Activated CD4-positive, alpha-beta T cell treated with anti-CD3 and anti-CD28 coated beads, Interleukin-2, amount 10 ng/mL, durations not matched to agents 24 days and 14 days (primary cell): ENCODE measurements around the gene WDR46. TPM values are rescaled to one million over a fixed set of nuclear protein-coding genes. Genes with fewer than 3 reads are reported as not detected.
"Not testable (repeated sequence)": the region's sequence is repeated elsewhere in the genome, so short reads cannot be mapped to it uniquely, and the experiment has no call there.

Experiments
- DNase-seq: peaks from one replicate; pipeline ENCODE4 v3.0.0; 2022
- H3K27ac Mint-ChIP-seq: one replicate; pipeline ENCODE4 v1.8.0; 2022; ENCODE audit warnings: mild to moderate bottlenecking, mixed read lengths
- H3K27me3 Mint-ChIP-seq: one replicate; pipeline ENCODE4 v1.8.0; 2022; ENCODE audit warnings: mixed read lengths
- H3K36me3 Mint-ChIP-seq: one replicate; pipeline ENCODE4 v1.8.0; 2022; ENCODE audit warnings: low read depth, mild to moderate bottlenecking, mixed read lengths
- H3K4me1 Mint-ChIP-seq: one replicate; pipeline ENCODE4 v1.8.0; 2021; ENCODE audit warnings: mixed read lengths
- H3K4me3 Mint-ChIP-seq: one replicate; pipeline ENCODE4 v1.8.0; 2022; ENCODE audit warnings: mild to moderate bottlenecking, moderate library complexity, mixed read lengths
- H3K9me3 Mint-ChIP-seq: one replicate; pipeline ENCODE4 v1.8.0; 2021; ENCODE audit warnings: mixed read lengths
- intact Hi-C: fragments of 100-400 bp; cut with micrococcal nuclease; formaldehyde crosslinking; loops from one replicate; pipeline ENCODE4 v1.15.1; 2023
- total RNA-seq: library from RNA; stranded (reverse); gene quantifications from 2 replicates; pipeline ENCODE4 v1.2.3, GENCODE V29; 2022

WDR46 gene
- total RNA-seq, 1 donor from 2014 or later = 120 TPM

GRCh38 chr6:33289784-33290315 lies 811 bp upstream of the WDR46 start:
- DNase-seq = no peak
- Mint-ChIP-seq H3K9me3 (no peaks in the 10 kb centered on the region), H3K27me3 (no peaks in the 10 kb centered on the region), H3K36me3 (peaks cover 61% of the 10 kb centered on the region), H3K4me1 (peaks cover 26% of the 10 kb centered on the region), H3K4me3 (peak overlapping the region; percentile 100), H3K27ac (peak overlapping the region; percentile 95)
- intact Hi-C loops = loop anchor here (1.0 to 10.0 kb wide), 7 partner anchors 9 to 1095 kb away; partner anchors contain the start of genes B3GALT4, GPSM3, PBX2 and RXRB

- intact Hi-C loops = no loop called here
- Mint-ChIP-seq H3K36me3 (peaks cover 63% of the 10 kb centered on the region), H3K27me3 (no peaks in the 10 kb centered on the region), H3K27ac (peak overlapping the region; percentile 95), H3K4me1 (peaks cover 28% of the 10 kb centered on the region), H3K9me3 (no peaks in the 10 kb centered on the region), H3K4me3 (peak overlapping the region; percentile 100)
- DNase-seq = no peak
Observed at GRCh38 chr6:33288141-33288920, 708 bp downstream of the WDR46 start.

GRCh38 chr6:33286946-33287914 lies 1.8 kb downstream of the WDR46 start:
- Mint-ChIP-seq H3K27me3 (no peaks in the 10 kb centered on the region), H3K9me3 (no peaks in the 10 kb centered on the region), H3K4me1 (peaks cover 28% of the 10 kb centered on the region), H3K27ac (no peak overlapping the region), H3K4me3 (peak overlapping the region; percentile 100), H3K36me3 (peaks cover 62% of the 10 kb centered on the region)
- intact Hi-C loops = no loop called here
- DNase-seq = no peak

GRCh38 chr6:33285214-33285613 lies 3.8 kb downstream of the WDR46 start:
- H3K9me3 Mint-ChIP-seq = not testable (repeated sequence)

GRCh38 chr6:33280539-33280938 lies 8.5 kb downstream of the WDR46 start:
- H3K4me3 Mint-ChIP-seq = no peak overlapping the region
- H3K27me3 Mint-ChIP-seq = no peaks in the 10 kb centered on the region
- intact Hi-C loops = no loop called here
- H3K27ac Mint-ChIP-seq = no peak overlapping the region
- no peaks in the 10 kb centered on the region for H3K9me3 Mint-ChIP-seq
- peaks cover 32% of the 10 kb centered on the region for H3K4me1 Mint-ChIP-seq
- DNase-seq = no peak
- H3K36me3 Mint-ChIP-seq = peaks cover 60% of the 10 kb centered on the region

More at GRCh38 chr6:33285214-33285613, 3.8 kb downstream of the WDR46 start:
- H3K27ac Mint-ChIP-seq, H3K4me3 Mint-ChIP-seq, intact Hi-C loops, DNase-seq, H3K27me3 Mint-ChIP-seq: not testable (repeated sequence)
- peaks cover 59% of the 10 kb centered on the region for H3K36me3 Mint-ChIP-seq
- H3K4me1 Mint-ChIP-seq = peaks cover 24% of the 10 kb centered on the region

- Mint-ChIP-seq H3K27ac (no peak overlapping the region), H3K27me3 (no peaks in the 10 kb centered on the region), H3K9me3 (no peaks in the 10 kb centered on the region), H3K4me1 (peaks cover 36% of the 10 kb centered on the region), H3K4me3 (no peak overlapping the region), H3K36me3 (peaks cover 65% of the 10 kb centered on the region)
- no peak for DNase-seq
- intact Hi-C loops = loop anchor here (10.0 kb wide), 2 partner anchors 135 to 435 kb away; partner anchors contain the start of genes CUTA, PHF1 and PSMB8
Observed at GRCh38 chr6:33279971-33280511, 9.0 kb downstream of the WDR46 start.

- no peak for DNase-seq
- H3K9me3 Mint-ChIP-seq = no peaks in the 10 kb centered on the region
- H3K4me3 Mint-ChIP-seq = no peak overlapping the region
- H3K27ac Mint-ChIP-seq = peak overlapping the region; percentile 25
- peaks cover 42% of the 10 kb centered on the region for H3K4me1 Mint-ChIP-seq
- intact Hi-C loops = loop anchor here (10.0 kb wide), 2 partner anchors 136 to 434 kb away; partner anchors contain the start of genes CUTA, PHF1 and PSMB8
- H3K27me3 Mint-ChIP-seq = no peaks in the 10 kb centered on the region
- H3K36me3 Mint-ChIP-seq = peaks cover 69% of the 10 kb centered on the region
Observed at GRCh38 chr6:33279257-33279695, 9.8 kb downstream of the WDR46 start.

- Mint-ChIP-seq H3K36me3 (peaks cover 69% of the 10 kb centered on the region), H3K27me3 (no peaks in the 10 kb centered on the region), H3K27ac (no peak overlapping the region), H3K9me3 (no peaks in the 10 kb centered on the region), H3K4me1 (peaks cover 44% of the 10 kb centered on the region), H3K4me3 (peak overlapping the region; percentile 6)
- DNase-seq = no peak
- intact Hi-C loops = loop anchor here (10.0 kb wide), 2 partner anchors 136 to 434 kb away; partner anchors contain the start of genes CUTA, PHF1 and PSMB8
Observed at GRCh38 chr6:33278810-33279209, 10.2 kb downstream of the WDR46 start.

GRCh38 chr6:33278392-33278741 lies 10.7 kb downstream of the WDR46 start:
- intact Hi-C loops = loop anchor here (10.0 kb wide), 2 partner anchors 136 to 434 kb away; partner anchors contain the start of genes CUTA, PHF1 and PSMB8
- no peak overlapping the region for H3K27ac Mint-ChIP-seq
- DNase-seq = no peak
- peaks cover 48% of the 10 kb centered on the region for H3K4me1 Mint-ChIP-seq
- H3K36me3 Mint-ChIP-seq = peaks cover 73% of the 10 kb centered on the region
- H3K27me3 Mint-ChIP-seq = no peaks in the 10 kb centered on the region
- no peaks in the 10 kb centered on the region for H3K9me3 Mint-ChIP-seq
- H3K4me3 Mint-ChIP-seq = peak overlapping the region; percentile 6

GRCh38 chr6:33277663-33278391 lies 11.2 kb downstream of the WDR46 start:
- H3K36me3 Mint-ChIP-seq = peaks cover 76% of the 10 kb centered on the region
- no peaks in the 10 kb centered on the region for H3K9me3 Mint-ChIP-seq
- peaks cover 52% of the 10 kb centered on the region for H3K4me1 Mint-ChIP-seq
- DNase-seq = peak; percentile 76
- peak overlapping the region; percentile 83 for H3K4me3 Mint-ChIP-seq
- intact Hi-C loops = loop anchor here (1.0 to 10.0 kb wide), 5 partner anchors 11 to 433 kb away; partner anchors contain the start of genes CUTA, PFDN6, PHF1 and PSMB8
- H3K27ac Mint-ChIP-seq = peak overlapping the region; percentile 91
- H3K27me3 Mint-ChIP-seq = no peaks in the 10 kb centered on the region

- H3K27ac Mint-ChIP-seq = peak within 1 kb of the TSS; percentile 91
- no peaks in the 10 kb centered on the region for H3K9me3 Mint-ChIP-seq
- H3K27me3 Mint-ChIP-seq = no peaks in the 10 kb centered on the region
- intact Hi-C loops = loop anchor here (1.0 to 10.0 kb wide), 5 partner anchors 12 to 432 kb away; partner anchors contain the start of genes CUTA, PFDN6, PHF1 and PSMB8
- peaks cover 77% of the 10 kb centered on the region for H3K36me3 Mint-ChIP-seq
- DNase-seq = peak; percentile 94
- peaks cover 56% of the 10 kb centered on the region for H3K4me1 Mint-ChIP-seq
- H3K4me3 Mint-ChIP-seq = peak within 1 kb of the TSS; percentile 94
Observed at GRCh38 chr6:33276864-33277662, 12.0 kb downstream of the WDR46 start, which contains the start of gene B3GALT4. B3GALT4 (plus strand) TSS chr6:33277123; CDS start chr6:33277420, 297 bp downstream.

GRCh38 chr6:33276581-33276863 lies 12.5 kb downstream of the WDR46 start:
- no peak for DNase-seq
- Mint-ChIP-seq H3K4me1 (peaks cover 58% of the 10 kb centered on the region), H3K27ac (peak overlapping the region; percentile 87), H3K27me3 (no peaks in the 10 kb centered on the region), H3K4me3 (peak overlapping the region; percentile 94), H3K9me3 (no peaks in the 10 kb centered on the region), H3K36me3 (peaks cover 80% of the 10 kb centered on the region)
- intact Hi-C loops = loop anchor here (10.0 kb wide), 2 partner anchors 138 to 432 kb away; partner anchors contain the start of genes CUTA, PHF1 and PSMB8
